Lung (tissue), 12 donors: Measurements from ENCODE around the gene ETFB. TPM values are rescaled to one million over a fixed set of nuclear protein-coding genes. Genes with fewer than 3 reads are reported as not detected.

Source experiments
- ATAC-seq: fragments of 200-7000 bp; cut with Tn5 transposase; one replicate; pipeline ENCODE4 v1.9.1; 2020; ENCODE audit warnings: moderate number of reproducible peaks; ENCODE audit not compliant: insufficient read depth, low FRiP score
- DNase-seq, 3 donors: peaks; one replicate each; pipeline ENCODE4 v3.0.0-alpha.2; 2013 to 2017
- H3K27ac ChIP-seq, 2 donors: one replicate each; pipeline ENCODE4 v1.5.1; 2013; ENCODE audit warnings: mild to moderate bottlenecking in 2 of 2, moderate library complexity in 2 of 2, control low read depth in 1 of 2, inconsistent platforms in 1 of 2, low read depth in 1 of 2, low read length in 1 of 2
- H3K27me3 ChIP-seq, 3 donors: one replicate each; pipeline ENCODE4 v1.5.1; 2013; ENCODE audit warnings: low read length in 2 of 3; ENCODE audit not compliant: control insufficient read depth in 3 of 3, insufficient read depth in 3 of 3
- H3K36me3 ChIP-seq, 4 donors: one replicate each; pipeline ENCODE4 v1.5.1; 2013; ENCODE audit warnings: low read length in 4 of 4, mild to moderate bottlenecking in 1 of 4, moderate library complexity in 1 of 4; ENCODE audit not compliant: control insufficient read depth in 4 of 4, insufficient read depth in 4 of 4
- H3K4me1 ChIP-seq, 5 donors: one replicate each; pipeline ENCODE4 v1.5.1; 2013; ENCODE audit warnings: low read length in 5 of 5, mild to moderate bottlenecking in 2 of 5, moderate library complexity in 1 of 5; ENCODE audit not compliant: control insufficient read depth in 5 of 5, insufficient read depth in 5 of 5
- H3K4me3 ChIP-seq: one replicate; pipeline ENCODE4 v1.5.1; 2013; ENCODE audit warnings: mild to moderate bottlenecking, control low read depth, moderate library complexity
- H3K9ac ChIP-seq, 2 donors: one replicate each; pipeline ENCODE4 v1.5.1; 2013; ENCODE audit warnings: low read length in 2 of 2, control low read depth in 1 of 2; ENCODE audit not compliant: insufficient read depth in 1 of 2
- H3K9me3 ChIP-seq, 4 donors: one replicate each; pipeline ENCODE4 v1.5.1; 2013; ENCODE audit warnings: low read length in 3 of 4, mild to moderate bottlenecking in 1 of 4, moderate library complexity in 1 of 4; ENCODE audit not compliant: control insufficient read depth in 4 of 4, insufficient read depth in 3 of 4
- WGBS, 2 donors: extraction: QIAGEN DNeasy Blood & Tissue Kit; methylation state at CpG; one replicate each; pipeline ENCODE4 v1.1.7; 2013; 5-methylcytosine and 5-hydroxymethylcytosine counted together
- polyA plus RNA-seq, 2 donors: library from polyadenylated mRNA; stranded (reverse); fragments of 200-250 nt; gene quantifications; one replicate each; pipeline ENCODE4 v1.2.1, GENCODE V29; 2013
- total RNA-seq, 2 donors: library from RNA; depleted of rRNA in 1 of 2; stranded (reverse); fragments of >200 nt in 1 of 2; gene quantifications; one replicate each; pipeline ENCODE4 v1.2.1, GENCODE V29; 2014 to 2021
- TF ChIP-seq, protein P1 (sequence below): IDR thresholded peaks from 2 replicates; pipeline ENCODE4 v1.5.1; 2012; ENCODE audit warnings: mild to moderate bottlenecking; ENCODE audit errors: control extremely low read depth, extremely low read depth
- donor health status: control.
- donor health status: control.
- donor health status: Bipolar disorder and iron deficiency.
- donor health status: healthy.
- donor health status: DM: yes; HTN: yes; CAD: no.

The ETFB gene
- total and polyA plus RNA-seq, 4 donors: 36.8 to 118 (median 103) TPM

DNA sequence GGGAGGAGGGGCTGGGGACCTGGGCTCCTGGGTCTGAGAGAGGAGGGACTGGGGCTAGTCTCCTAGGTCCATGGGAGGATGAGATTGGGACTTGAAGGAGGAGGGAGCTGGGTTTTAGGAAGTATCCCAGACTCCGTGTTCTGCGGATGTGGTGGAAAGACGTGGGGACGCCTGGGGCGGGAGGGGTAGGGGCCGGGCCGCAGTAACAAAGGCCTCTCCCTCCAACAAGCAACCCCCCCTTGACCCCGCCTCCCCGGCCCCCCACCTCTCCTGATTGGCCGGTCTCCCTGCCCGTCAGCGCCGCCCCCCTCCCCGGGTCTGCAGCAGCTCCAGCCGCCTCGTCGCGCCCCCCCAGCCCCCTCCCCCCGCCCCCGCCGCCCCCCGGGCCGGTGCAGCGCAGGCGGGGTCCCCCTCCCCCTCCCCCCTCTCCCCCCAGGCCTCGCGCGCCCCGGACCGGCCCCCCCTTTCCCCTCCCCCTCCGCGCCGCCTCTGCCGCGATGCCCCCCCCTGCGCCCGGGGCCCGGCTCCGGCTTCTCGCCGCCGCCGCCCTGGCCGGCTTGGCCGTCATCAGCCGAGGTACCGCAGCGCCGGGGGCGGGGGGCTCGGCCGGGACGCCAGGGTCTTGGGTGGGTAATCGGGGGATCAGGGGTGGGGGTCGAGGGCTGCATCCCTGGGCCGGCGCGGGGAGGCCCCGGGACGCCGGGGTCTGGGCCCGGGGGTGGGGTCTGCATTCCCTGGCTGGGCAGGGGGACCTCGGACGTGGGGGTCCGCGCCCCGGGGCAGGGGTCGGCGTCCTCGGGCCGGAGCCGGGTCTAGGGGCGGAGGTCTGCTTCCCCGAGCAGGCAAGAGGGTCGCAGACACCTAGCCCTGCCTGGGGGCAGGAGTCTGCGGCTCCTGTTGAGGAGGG lies 54.6 kb downstream of the ETFB start, which contains the start of gene IGLON5:
Gene IGLON5 (plus strand): TSS at position 294 of the 907 bp plus-strand sequence. CDS start 204 bp downstream, at position 498.
- DNase-seq (peak; percentile 35 to 74 (median 40)), ATAC-seq (no peak)
- Histone ChIP-seq H3K27ac (no peak within 1 kb of the TSS), H3K4me1 (no peaks in the 10 kb centered on the region), H3K9me3 (peaks cover 3 to 17% (median 5%) of the 10 kb centered on the region in 4 donors), H3K36me3 (no peaks in the 10 kb centered on the region), H3K9ac (no peak within 1 kb of the TSS), H3K27me3 (peaks cover 0 to 9% (median 3%) of the 10 kb centered on the region in 3 donors), H3K4me3 (no peak within 1 kb of the TSS)
- 5% methylated on average over 30 to 55 of the region's 76 CpGs for WGBS, 2 donors
- TF ChIP-seq, protein P1, sequence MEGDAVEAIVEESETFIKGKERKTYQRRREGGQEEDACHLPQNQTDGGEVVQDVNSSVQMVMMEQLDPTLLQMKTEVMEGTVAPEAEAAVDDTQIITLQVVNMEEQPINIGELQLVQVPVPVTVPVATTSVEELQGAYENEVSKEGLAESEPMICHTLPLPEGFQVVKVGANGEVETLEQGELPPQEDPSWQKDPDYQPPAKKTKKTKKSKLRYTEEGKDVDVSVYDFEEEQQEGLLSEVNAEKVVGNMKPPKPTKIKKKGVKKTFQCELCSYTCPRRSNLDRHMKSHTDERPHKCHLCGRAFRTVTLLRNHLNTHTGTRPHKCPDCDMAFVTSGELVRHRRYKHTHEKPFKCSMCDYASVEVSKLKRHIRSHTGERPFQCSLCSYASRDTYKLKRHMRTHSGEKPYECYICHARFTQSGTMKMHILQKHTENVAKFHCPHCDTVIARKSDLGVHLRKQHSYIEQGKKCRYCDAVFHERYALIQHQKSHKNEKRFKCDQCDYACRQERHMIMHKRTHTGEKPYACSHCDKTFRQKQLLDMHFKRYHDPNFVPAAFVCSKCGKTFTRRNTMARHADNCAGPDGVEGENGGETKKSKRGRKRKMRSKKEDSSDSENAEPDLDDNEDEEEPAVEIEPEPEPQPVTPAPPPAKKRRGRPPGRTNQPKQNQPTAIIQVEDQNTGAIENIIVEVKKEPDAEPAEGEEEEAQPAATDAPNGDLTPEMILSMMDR: no peak

DNA sequence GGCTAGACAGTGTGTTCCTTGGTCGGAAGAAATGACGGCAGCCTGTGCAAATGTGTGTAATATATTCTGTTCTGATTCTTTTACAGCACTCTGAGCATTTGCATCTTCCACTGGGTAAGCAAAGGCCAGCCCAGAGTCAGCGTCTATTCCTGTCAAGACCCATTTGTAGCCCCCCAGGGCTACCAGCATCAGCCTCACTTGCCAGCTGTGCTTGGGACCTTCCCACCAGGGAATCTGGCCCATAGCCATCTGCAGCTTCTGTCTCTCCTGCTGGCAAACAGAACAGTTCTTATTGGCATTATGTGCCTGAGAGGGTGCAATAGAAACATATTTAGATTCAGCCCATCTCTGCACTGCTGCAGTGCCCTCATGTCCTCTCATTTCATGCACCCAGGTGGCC lies 60.7 kb downstream of the ETFB start:
- WGBS, 2 donors: 90 to 91% methylated on average over 3 of the region's 3 CpGs
- ATAC-seq: no peak
- Histone ChIP-seq H3K4me3 (no peak overlapping the region), H3K4me1 (no peaks in the 10 kb centered on the region), H3K9me3 (peaks cover 3 to 24% (median 6%) of the 10 kb centered on the region in 4 donors), H3K36me3 (no peaks in the 10 kb centered on the region), H3K27me3 (peaks cover 0 to 3% (median 0%) of the 10 kb centered on the region in 3 donors), H3K27ac (no peak overlapping the region), H3K9ac (no peak overlapping the region)
- DNase-seq: no peak
- TF ChIP-seq, protein P1: no peak

DNA sequence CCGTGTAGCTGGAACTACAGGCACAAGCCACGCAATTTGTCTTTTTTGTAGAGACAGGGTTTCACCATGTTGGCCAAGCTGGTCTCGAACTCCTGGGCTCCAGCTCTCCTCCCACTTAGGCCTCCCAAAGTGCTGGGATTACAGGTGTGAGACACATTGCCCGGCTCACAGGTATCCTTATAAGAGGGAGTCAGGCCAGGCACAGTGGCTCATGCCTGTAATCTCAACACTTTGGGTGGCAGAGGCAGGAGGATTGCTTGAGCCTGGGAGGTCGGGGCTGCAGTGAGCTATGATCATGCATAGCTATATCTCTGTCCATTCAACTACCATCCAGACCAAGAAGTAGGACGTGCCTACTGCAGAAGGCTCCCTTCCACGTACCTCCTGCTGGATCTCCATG lies 64.9 kb downstream of the ETFB start:
- ATAC-seq: no peak
- Histone ChIP-seq H3K36me3 (no peaks in the 10 kb centered on the region), H3K27me3 (peaks cover 0 to 4% (median 0%) of the 10 kb centered on the region in 3 donors), H3K4me1 (no peaks in the 10 kb centered on the region), H3K9ac (no peak overlapping the region), H3K9me3 (peaks cover 0 to 12% (median 3%) of the 10 kb centered on the region in 4 donors), H3K4me3 (no peak overlapping the region), H3K27ac (no peak overlapping the region)
- 78 to 86% methylated on average over 7 of the region's 7 CpGs for WGBS, 2 donors
- TF ChIP-seq, protein P1: no peak
- no peak for DNase-seq
